ENCODE measurements around the gene PHF12. TPM values are rescaled to one million over a fixed set of nuclear protein-coding genes. Genes with fewer than 3 reads are reported as not detected.

PHF12 gene
- total and polyA plus RNA-seq, 10 of the 15 experiments (the other 5 are each of a cell fraction or from before 2014, with no cell fraction given): 1.3 to 43.9 (median 19.2) TPM

GRCh38 chr17:28871056-28871579 is 80.2 kb downstream of the PHF12 start (continued):
- TF ChIP-seq BCL11A (IDR thresholded peaks at IDR 0.05; ENCODE audit: low read depth, low read length) (no peak), IKZF2 (IDR thresholded peaks at IDR 0.05) (peak; percentile 16 to 33; a peak in 2 of 4 replicates), RB1 (IDR thresholded peaks at IDR 0.05; ENCODE audit: borderline replicate concordance) (no peak), RCOR1 (conservative IDR thresholded peaks at IDR 0.05; ENCODE audit: low read depth, low read length) (no peak), CHD2 (IDR thresholded peaks at IDR 0.05; ENCODE audit: borderline replicate concordance, low read depth, low read length) (no peak), FOXM1 (IDR thresholded peaks at IDR 0.05; ENCODE audit: low read depth, low read length) (no peak), FOS (IDR thresholded peaks at IDR 0.05; ENCODE audit: borderline replicate concordance, extremely low read depth, insufficient read length) (no peak), PML (IDR thresholded peaks at IDR 0.05; ENCODE audit: low read length) (0 out of 2 replicates have a peak, but pooled peaks have one; percentile 23), GABPA (IDR thresholded peaks at IDR 0.05; ENCODE audit: low read depth) (peak; percentile 58; the same call in 1 of the 2 replicates), JUND (IDR thresholded peaks at IDR 0.05; ENCODE audit: low read depth, low read length) (no peak), MYB (IDR thresholded peaks at IDR 0.05; ENCODE audit: borderline replicate concordance, low read depth, low read length) (no peak), POU2F2 (IDR thresholded peaks at IDR 0.05; ENCODE audit: borderline replicate concordance, low read depth, low read length) (no peak; the same call in 2 of the 3 replicates), NKRF (conservative IDR thresholded peaks at IDR 0.05) (no peak), PAX5 (IDR thresholded peaks at IDR 0.05; ENCODE audit: borderline replicate concordance, low read depth, low read length) (peak; percentile 39; the same call in 1 of the 2 replicates), KLF5 (IDR thresholded peaks at IDR 0.05; ENCODE audit: partially characterized antibody) (no peak), KDM1A (IDR thresholded peaks at IDR 0.05; ENCODE audit: borderline replicate concordance) (no peak), RAD51 (IDR thresholded peaks at IDR 0.05) (no peak), ZBED1 (IDR thresholded peaks at IDR 0.05; ENCODE audit: borderline replicate concordance) (no peak), NR2F1 (conservative IDR thresholded peaks at IDR 0.05) (no peak), WRNIP1 (IDR thresholded peaks at IDR 0.05; ENCODE audit: borderline replicate concordance, low read depth, low read length) (no peak), CBX3 (IDR thresholded peaks at IDR 0.05; ENCODE audit: borderline replicate concordance, low read depth) (no peak)
- TF ChIP-seq, protein P1, sequence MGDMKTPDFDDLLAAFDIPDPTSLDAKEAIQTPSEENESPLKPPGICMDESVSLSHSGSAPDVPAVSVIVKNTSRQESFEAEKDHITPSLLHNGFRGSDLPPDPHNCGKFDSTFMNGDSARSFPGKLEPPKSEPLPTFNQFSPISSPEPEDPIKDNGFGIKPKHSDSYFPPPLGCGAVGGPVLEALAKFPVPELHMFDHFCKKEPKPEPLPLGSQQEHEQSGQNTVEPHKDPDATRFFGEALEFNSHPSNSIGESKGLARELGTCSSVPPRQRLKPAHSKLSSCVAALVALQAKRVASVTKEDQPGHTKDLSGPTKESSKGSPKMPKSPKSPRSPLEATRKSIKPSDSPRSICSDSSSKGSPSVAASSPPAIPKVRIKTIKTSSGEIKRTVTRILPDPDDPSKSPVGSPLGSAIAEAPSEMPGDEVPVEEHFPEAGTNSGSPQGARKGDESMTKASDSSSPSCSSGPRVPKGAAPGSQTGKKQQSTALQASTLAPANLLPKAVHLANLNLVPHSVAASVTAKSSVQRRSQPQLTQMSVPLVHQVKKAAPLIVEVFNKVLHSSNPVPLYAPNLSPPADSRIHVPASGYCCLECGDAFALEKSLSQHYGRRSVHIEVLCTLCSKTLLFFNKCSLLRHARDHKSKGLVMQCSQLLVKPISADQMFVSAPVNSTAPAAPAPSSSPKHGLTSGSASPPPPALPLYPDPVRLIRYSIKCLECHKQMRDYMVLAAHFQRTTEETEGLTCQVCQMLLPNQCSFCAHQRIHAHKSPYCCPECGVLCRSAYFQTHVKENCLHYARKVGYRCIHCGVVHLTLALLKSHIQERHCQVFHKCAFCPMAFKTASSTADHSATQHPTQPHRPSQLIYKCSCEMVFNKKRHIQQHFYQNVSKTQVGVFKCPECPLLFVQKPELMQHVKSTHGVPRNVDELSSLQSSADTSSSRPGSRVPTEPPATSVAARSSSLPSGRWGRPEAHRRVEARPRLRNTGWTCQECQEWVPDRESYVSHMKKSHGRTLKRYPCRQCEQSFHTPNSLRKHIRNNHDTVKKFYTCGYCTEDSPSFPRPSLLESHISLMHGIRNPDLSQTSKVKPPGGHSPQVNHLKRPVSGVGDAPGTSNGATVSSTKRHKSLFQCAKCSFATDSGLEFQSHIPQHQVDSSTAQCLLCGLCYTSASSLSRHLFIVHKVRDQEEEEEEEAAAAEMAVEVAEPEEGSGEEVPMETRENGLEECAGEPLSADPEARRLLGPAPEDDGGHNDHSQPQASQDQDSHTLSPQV (IDR thresholded peaks at IDR 0.05): no peak
- TF ChIP-seq, protein P2, sequence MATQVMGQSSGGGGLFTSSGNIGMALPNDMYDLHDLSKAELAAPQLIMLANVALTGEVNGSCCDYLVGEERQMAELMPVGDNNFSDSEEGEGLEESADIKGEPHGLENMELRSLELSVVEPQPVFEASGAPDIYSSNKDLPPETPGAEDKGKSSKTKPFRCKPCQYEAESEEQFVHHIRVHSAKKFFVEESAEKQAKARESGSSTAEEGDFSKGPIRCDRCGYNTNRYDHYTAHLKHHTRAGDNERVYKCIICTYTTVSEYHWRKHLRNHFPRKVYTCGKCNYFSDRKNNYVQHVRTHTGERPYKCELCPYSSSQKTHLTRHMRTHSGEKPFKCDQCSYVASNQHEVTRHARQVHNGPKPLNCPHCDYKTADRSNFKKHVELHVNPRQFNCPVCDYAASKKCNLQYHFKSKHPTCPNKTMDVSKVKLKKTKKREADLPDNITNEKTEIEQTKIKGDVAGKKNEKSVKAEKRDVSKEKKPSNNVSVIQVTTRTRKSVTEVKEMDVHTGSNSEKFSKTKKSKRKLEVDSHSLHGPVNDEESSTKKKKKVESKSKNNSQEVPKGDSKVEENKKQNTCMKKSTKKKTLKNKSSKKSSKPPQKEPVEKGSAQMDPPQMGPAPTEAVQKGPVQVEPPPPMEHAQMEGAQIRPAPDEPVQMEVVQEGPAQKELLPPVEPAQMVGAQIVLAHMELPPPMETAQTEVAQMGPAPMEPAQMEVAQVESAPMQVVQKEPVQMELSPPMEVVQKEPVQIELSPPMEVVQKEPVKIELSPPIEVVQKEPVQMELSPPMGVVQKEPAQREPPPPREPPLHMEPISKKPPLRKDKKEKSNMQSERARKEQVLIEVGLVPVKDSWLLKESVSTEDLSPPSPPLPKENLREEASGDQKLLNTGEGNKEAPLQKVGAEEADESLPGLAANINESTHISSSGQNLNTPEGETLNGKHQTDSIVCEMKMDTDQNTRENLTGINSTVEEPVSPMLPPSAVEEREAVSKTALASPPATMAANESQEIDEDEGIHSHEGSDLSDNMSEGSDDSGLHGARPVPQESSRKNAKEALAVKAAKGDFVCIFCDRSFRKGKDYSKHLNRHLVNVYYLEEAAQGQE (IDR thresholded peaks at IDR 0.05; ENCODE audit: low read depth, low read length): no peak

All from GM12878 (cell line).